G401 (cell line): ENCODE measurements around the gene PLCD1. TPM values are rescaled to one million over a fixed set of nuclear protein-coding genes. Genes with fewer than 3 reads are reported as not detected.

ENCODE experiments used
- DNase-seq: peaks from one replicate; pipeline ENCODE4 v3.0.0-alpha.2; 2015; ENCODE audit warnings: low spot score
- in situ Hi-C: cut with HindIII; loops from 2 replicates; pipeline ENCODE4 v1.10.0; 2016; ENCODE audit warnings: low sequenced_read_pairs, mixed read lengths
- total RNA-seq: library from RNA; depleted of rRNA; stranded (reverse); fragments of >200 nt; shearing (Covaris generic); gene quantifications from 2 replicates; pipeline ENCODE4 v1.2.3, GENCODE V29; 2014

The PLCD1 gene
- total RNA-seq, 1 experiment from 2014 or later: 8.7 TPM

DNA sequence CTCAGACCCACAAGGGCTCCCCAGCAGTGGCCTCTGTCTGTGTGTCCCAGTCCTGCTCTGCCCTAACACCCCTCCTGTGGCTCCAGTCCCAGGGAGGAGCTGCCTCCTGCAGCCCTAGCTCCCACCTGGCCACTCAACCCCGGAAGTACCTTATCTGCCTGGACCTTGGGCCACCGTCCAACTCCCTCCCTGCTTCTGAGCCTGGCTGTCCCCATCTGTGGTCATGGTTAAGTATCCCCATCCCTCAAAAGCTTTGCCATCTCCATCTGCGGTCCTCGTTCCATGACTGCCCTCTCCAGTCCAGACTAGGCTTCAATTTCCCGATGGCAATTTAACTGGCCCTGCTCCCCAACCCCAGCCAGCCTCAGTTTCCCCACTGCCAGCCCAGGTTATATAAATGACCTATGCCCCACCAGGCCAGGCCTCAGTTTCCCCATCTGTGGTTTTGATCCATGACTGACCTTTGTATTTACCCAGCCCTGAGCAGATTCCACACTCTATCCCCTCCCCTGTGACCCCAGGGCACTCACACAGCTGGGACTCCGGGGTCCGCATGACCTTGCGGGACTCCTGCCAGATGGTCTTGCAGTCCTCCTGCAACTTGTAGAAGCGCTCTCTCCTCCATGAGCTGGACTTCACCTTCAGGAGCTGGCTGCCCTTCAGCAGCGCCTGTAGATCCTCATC, 9.6 kb downstream of the PLCD1 start:
- in situ Hi-C loops: no loop called here

DNA sequence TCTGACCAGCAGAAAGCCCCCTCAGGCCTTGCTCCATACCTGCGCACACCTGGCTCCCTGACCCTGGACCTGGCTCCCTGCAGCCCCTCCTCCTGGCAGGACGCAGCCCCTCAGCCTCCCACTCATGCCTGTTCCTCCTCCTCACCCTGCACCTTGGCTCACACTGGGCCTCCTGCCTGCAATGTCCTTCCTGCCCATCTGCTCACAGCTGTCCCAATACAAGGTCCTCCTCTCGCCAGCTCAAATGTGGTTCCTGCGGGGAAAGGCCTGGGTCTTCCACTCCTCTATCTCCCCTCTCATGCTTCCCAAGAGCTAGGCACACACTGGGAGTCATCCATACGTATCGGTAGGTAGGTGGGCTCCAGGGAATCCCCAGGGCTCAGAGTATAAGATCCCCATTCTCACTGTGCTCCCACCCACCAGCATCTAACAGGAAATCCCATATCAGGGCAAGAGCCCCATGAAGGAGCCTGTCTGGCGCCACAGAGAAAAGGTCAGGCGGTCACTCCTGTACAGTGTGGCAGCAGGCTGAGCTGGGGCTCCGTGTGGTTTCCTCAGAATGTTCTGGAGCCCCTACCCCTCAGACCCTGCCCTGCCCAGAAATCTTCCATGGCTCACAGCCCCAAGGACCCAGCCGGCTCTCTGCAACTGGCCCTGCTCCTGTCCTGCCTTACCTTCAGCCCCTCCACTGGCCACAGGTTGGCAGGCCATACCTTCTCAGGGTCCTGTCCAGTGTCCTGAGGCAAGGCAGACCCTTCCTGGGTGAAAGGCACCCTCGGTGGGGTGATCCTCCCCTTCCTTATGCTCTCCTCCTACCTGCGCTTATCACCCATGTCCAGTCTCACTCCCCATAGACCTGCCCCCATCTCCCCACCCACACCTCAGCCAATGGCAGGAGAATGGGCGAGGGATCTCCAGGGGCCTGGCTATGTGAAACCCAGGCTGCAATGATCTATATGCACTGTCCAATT, 10.9 kb downstream of the PLCD1 start:
- no peak for DNase-seq
- in situ Hi-C loops: no loop called here

More for the DNA sequence above, 9.6 kb downstream of the PLCD1 start:
- no peak for DNase-seq

DNA sequence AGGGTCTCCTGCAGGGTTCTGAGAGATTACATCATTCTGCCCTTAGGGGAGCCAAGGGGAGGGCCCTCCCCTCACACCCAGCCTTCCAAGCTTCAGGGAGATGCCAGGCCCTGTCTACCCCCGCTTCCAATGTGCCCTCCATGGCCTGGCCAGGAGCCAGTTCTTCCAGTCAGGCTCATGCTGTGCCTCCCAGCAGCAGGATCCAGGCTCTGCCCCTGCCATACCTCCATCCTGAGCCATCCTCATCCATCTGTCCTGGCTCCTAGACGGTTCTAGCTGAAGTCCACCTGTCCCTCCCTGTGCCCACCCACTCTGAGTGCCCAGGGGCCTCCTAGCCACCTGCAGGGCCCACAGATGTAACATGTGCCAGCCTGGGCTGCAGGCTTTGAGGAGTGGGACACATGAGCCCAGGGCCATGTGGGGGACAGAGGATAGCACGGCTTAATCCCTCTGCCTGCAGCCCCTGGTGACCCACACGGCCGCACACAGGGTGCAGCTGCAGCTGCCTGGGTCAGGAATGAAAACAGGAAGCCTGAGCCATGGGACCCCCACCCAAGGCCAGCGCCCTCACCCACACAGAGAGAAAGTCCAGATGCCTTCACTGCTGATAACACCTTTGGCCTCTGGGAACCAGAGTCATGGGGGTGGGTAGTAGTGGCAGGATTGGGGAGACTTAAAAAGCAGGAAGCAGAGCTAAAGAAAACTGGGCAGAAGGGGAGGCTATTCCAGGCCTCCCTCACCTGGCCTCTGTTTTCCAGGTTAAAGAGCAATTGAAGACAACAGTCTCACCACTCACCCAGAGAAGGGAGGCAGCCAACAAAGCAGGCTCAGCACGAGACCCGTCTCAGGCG, 11.8 kb downstream of the PLCD1 start:
- in situ Hi-C loops: no loop called here

DNA sequence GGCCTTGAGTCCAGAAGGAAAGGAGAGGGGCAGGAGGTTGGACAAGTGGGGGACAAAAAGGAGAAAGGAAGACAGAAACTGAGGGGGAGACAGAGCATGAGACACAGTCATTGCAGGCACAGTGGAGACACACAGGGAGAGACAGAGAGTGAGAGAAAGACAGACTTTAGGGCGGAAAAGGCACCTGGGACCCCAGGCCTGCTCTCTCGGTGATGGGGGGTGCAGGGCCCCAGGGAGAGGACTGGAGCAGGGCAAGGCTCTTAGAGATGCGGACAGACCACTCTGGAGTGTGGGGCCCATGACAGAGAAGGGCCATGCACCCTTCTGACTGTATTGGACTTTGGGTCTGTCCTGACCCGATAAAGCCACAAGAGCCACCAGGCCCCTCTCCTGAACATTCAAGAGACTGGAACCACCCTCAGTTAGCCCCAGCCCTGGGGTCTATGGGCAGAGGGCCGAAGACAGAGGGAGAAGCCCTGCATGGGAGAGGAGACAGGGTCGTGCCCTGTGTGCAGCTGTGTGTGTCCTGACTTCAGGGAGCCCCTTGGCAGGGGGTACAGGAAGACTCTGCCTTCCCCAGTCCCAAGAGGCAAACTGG, 12.5 kb downstream of the PLCD1 start:
- no peak for DNase-seq
- in situ Hi-C loops: no loop called here

More for the DNA sequence above, 11.8 kb downstream of the PLCD1 start:
- no peak for DNase-seq

DNA sequence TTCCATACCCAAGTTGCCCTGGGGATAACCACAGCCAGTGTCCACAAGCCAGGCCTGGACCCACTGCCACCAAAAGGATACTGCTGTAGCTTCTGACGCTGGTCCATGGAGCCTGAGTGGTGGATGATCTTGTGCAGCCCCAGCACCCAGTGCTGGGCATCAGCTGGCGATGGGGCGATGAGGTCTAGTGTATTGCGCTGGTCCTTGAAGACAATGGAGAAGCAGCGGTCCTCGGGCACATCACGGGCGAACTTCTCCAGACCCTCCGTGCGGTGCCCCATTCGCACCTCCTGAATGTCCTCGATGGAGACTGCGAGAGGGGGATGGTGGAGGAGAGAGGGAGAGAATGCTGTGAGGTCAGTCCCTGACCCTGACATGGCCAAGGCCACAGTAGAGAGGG, 13.0 kb downstream of the PLCD1 start:
- no peak for DNase-seq
- in situ Hi-C loops: no loop called here

DNA sequence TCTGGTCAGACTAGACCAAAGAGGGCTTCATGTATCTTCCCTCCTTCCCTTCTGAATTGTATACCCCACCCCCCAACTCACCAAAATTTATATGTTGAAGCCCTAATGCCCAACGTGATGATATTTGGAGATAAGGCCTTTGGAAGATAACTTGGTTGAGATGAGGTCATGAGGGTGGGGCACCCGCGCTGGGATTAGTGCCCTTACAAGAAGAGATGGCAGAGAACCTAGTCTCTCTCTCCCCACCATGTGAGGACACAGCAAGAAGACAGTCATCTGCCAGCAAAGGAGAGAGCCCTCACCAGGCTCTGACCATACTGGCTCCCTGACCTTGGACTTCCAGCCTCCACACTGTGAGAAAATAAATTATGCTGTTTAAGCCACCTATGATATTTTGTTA, 13.5 kb downstream of the PLCD1 start:
- in situ Hi-C loops: no loop called here
- no peak for DNase-seq

DNA sequence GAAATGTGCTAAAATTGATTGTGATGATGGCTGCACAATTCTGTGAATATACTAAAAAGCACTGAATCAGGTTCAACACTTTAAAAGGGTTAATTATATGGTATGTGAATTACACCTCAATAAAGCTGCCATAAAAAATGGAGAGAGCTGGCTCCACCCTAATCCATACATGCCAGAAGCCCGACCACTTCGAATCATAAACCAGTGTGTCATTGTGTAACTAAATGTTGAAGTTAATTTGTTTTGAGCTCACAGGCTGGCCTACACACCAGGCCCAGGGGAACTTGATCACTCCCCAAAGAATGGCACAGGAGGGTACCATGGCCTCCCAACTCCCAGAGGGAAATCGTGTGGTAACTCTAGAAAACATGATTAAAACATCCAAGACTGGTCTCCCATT, 14.0 kb downstream of the PLCD1 start:
- in situ Hi-C loops: no loop called here

DNA sequence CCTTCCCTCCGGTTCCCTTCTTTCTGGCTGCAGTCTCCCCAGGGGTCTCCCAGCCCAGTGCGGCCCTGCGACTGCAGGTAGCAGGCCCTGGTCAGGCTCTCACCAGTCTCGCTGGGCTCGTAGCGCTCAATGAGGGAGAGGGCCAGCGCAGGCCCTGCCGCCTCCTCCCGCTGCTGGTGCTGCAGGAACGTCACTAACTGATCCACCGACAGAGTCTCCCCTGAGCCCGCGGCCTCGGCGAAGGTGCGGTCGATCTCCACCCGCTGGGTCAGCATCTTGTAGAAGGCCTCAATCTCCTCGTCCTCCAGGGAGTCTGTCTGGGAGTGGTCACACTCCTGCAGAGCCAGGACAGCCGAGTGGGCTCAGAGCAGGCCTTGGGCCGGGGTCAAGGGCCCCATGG, 18.3 kb downstream of the PLCD1 start:
- no peak for DNase-seq
- in situ Hi-C loops: no loop called here

More for the DNA sequence above, 14.0 kb downstream of the PLCD1 start:
- DNase-seq: no peak

DNA sequence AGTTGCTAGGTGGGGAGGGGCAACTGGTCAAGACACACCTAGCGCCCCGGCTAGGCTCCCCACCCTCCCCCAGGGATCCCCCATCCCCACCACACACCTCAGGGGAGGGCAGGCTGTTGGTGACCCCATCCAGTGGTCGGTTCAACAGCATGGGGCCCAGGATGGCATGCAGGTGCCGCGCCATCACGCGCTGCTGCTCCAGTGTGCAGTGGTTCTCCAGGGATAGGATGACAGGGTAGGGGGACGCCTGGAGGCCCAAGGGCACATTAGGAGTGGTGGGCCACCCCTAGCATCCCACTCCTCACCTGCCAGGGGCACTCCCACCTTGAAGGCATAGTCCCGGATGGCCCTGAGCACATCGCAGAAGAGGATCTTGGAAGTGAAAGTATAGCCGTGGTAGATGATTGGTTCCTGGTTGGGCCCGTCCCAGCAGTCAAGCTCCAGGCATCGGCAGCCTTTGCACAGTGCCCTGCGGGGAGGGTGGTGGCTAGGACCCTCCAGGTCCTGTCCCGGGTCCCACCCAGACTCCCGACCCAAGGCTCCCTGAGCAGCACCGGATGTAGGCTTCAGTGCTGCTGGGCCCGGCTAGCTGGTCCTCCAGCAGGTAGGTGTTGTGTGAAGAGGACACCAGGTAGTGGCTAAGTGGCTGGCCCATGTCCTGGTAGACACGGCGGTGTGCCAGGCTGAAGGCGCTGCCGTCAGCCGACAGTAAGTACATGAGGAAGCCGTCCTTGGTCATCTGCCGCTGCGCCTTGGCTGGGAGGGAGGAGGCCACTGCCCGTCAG, 19.4 kb downstream of the PLCD1 start:
- in situ Hi-C loops: no loop called here
- DNase-seq: no peak

DNA sequence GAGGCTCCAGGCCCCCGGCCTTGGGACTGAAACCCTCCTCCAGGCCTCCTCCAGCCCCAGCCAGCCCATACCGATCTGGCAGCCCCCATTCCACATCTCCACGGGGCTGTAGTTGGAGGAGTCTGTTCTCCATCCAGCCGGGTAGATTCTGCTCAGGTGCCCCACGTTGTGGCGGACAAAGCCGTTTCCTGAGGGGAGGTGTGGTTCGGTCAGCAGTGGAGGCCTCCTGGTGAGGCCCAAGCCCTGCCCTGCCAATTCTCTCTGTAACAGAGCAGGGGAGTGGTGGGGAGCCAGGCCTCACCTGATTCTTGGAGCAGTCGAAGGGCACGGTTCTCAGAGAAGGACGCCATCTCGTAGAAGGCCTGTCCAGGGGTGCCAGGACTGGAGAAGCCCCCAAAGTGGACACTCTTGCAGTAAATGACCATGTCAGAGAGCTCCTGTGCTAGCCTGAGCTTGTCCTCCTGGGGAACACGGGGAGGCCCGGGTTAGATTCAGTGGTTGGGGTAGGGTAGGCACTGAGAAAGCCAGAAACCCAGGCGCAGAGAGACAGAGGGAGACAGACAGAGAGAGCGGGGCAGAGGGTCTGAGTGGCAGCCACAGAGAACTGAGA, 20.4 kb downstream of the PLCD1 start:
- DNase-seq: no peak
- in situ Hi-C loops: no loop called here

DNA sequence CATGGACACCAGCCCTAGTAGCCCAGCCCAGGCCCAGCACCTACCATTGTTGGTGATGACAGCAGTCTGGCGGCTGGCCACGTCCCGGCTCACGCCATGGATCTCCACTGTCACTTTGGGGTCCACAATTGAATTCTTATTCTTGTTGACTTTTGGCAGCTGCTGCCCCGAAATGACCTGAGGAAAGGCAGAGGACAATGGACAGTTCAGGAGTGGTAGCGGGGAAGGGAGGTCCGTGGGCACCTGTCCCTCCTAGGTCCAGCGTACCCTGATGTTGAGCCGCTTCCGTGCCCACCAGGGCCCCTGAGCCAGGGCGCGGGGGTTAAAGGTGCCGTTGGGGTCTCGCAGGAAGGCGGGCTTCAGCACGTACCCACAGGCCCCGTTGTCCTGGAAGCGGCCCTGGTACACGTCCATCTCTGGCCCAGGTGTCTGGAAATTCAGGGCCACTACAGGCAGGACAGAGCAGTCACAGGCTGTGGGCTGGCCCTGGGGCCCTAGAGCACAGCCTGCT, 21.2 kb downstream of the PLCD1 start:
- no peak for DNase-seq
- in situ Hi-C loops: no loop called here

DNA sequence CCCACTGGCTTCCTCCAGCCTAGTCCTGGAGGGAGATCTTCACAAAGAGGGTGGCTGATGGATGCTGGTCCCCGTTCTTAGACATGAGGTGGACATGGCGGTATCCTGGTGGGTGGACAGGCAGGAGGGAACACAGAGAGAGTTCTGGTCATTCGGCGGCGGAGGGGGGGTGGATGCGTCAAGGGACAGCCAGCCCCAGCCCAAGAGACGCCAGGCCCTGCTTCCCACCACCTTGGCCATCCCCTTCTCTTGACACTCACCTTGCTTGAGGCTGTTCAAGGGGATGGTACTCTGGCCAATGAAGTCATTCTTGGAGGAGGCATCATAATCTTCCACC, 21.7 kb downstream of the PLCD1 start:
- DNase-seq: no peak
- in situ Hi-C loops: no loop called here

DNA sequence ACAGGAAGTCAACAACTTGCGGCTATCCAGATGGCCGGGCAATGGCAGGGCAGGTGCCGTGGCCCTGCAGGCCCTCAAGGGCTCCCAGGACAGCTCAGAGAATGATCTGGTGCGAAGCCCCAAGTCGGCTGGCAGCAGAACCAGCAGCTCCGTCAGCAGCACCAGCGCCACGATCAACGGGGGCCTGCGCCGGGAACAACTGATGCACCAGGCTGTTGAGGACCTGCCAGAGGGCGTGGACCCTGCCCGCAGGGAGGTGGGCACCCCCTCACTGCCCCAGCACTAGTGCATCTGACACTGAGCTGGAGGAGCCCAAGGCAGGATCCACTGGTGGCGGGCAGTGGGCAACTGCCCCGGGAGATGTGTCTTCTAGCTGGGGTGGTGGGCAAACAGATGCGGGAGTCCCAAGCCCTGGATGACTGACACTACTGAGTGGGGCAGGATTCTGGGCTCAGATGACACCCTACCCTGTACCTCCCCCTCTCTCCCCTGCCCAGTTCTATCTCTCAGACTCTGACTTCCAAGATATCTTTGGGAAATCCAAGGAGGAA, 22.9 kb downstream of the PLCD1 start:
- no peak for DNase-seq
- in situ Hi-C loops: no loop called here

DNA sequence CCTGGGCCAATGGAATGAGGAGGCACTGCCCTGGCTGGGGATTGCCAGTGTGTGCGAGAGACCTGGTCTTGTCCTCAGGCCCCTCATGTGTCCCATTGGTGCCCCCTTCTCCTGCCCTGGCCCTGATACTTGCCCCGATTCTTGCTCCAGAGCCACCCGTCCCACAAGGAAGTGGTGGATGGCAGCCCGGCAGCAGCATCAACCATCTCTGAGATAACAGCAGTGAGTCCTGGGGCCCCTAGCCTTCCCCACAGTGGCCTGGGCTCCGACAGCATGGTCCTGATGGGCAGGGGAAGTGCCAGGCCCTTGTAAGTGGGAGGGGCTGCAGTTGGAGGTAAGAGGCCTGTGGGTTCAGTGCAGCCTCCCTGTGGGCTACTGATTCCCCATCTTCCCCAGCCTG, 23.4 kb downstream of the PLCD1 start:
- in situ Hi-C loops: no loop called here

DNA sequence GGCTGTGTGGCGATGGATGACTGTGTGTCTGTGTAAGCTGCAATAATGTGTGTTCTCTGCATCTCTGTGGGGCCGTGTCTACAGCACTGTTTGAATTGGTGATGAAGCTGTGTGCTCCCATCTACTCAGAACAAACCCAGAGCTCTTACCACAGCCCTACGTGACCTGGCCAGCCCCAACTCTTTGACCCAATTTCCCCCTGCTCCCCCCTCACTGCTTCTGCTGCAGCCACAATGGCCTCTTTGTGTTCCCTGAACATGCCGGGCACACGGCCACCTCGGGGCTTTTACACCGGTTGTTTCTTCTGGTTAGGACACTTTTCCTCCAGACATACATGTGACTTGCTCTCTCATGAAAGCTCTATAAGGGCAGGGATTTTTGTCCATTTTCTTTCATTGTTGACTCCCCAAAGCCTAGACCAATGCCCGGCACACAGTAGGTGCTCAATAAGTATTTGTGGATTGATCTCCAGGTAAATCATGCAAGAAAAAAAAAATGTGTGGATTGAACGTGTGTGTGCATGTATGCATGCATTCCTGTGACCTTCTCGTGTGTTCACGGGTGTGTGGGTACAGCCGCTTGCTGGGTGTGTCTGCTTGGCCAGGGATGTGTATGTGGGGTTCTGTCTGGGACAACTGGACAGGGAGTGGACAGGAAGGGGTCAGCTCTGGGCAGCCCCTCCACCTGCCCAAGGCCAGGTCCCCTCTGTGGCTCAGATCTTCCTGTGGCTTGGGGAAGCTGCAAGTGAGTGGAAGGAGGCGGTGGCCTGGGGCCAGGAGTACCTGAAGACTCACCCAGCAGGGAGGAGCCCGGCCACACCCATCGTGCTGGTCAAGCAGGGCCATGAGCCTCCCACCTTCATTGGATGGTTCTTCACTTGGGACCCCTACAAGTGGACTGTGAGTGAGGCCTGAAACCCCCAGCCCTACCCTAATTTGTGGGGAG, 24.1 kb downstream of the PLCD1 start:
- peak; percentile 58 for DNase-seq
- in situ Hi-C loops: no loop called here

More for the DNA sequence above, 23.4 kb downstream of the PLCD1 start:
- no peak for DNase-seq

DNA sequence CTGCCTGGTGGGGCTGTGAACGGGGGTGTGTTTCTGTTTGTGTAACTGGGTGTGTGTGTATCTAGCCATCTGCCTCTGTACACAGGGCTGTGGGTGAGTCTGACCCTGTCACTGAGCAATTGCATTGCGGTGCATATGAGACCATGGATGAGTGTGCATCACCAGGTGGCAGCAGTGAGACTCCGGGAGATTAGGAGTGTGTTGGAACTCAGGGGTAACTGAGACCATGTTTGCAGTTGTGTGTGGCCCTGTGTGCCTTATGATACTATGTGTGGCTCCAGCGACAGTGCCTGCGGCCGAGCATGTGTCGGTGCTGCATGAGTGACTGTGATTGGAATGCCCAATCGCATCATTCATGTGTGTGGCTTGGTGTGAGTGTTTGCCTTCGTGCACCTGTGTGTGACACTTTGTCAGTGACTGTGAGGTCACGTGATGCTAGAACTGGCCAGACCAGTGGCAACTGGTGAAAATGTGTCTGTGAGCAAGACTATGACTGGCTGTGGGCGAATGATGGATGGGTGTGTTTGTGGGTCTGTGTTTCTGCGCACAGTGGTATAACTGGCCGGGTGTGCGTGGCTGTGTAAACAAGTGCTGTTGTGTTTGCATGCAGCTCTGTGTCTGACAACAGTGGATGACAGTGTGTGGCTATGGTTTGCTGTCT, 24.9 kb downstream of the PLCD1 start:
- peak; percentile 79 for DNase-seq
- in situ Hi-C loops: no loop called here
